Type B pancreatic cell (in vitro differentiated cells): ENCODE data around the gene CXXC4. TPM values are rescaled to one million over a fixed set of nuclear protein-coding genes. Genes with fewer than 3 reads are reported as not detected.

Experiments used
- DNase-seq: peaks from one replicate; pipeline ENCODE4 v3.0.0; 2021; ENCODE audit warnings: mixed read lengths; ENCODE audit not compliant: unreplicated experiment; ENCODE audit errors: extremely low spot score
- H3K27ac Mint-ChIP-seq: 2 replicates; pipeline ENCODE4 v1.8.0; 2021; ENCODE audit warnings: mild to moderate bottlenecking, mixed read lengths
- H3K27me3 Mint-ChIP-seq: 2 replicates; pipeline ENCODE4 v1.8.0; 2021; ENCODE audit warnings: mixed read lengths
- H3K36me3 Mint-ChIP-seq: 2 replicates; pipeline ENCODE4 v1.8.0; 2021; ENCODE audit warnings: mixed read lengths
- H3K4me1 Mint-ChIP-seq: one replicate; pipeline ENCODE4 v1.8.0; 2021; ENCODE audit warnings: mixed read lengths; ENCODE audit not compliant: unreplicated experiment
- H3K4me3 Mint-ChIP-seq: 2 replicates; pipeline ENCODE4 v1.8.0; 2021; ENCODE audit warnings: mild to moderate bottlenecking, mixed read lengths
- H3K9me3 Mint-ChIP-seq: 2 replicates; pipeline ENCODE4 v1.8.0; 2021; ENCODE audit warnings: mixed read lengths
- total RNA-seq: library from RNA; stranded (reverse); gene quantifications from 2 replicates; pipeline ENCODE4 v1.2.1, GENCODE V29; 2021; ENCODE audit warnings: low replicate concordance
- TF ChIP-seq, protein P1 (sequence below): fragments of 200-600 bp; sonication (generic); conservative IDR thresholded peaks from 2 replicates; pipeline ENCODE4 v1.5.0; 2021; ENCODE audit warnings: antibody characterized with exemption, mild to moderate bottlenecking

The CXXC4 gene
- total RNA-seq, 1 donor from 2014 or later = 4.2 TPM

- Mint-ChIP-seq H3K27ac (no peak overlapping the region), H3K9me3 (no peaks in the 10 kb centered on the region), H3K4me1 (peaks cover 57% of the 10 kb centered on the region), H3K4me3 (peak overlapping the region; percentile 93), H3K27me3 (peaks cover 7% of the 10 kb centered on the region), H3K36me3 (no peaks in the 10 kb centered on the region)
- no peak for DNase-seq
- TF ChIP-seq, protein P1, sequence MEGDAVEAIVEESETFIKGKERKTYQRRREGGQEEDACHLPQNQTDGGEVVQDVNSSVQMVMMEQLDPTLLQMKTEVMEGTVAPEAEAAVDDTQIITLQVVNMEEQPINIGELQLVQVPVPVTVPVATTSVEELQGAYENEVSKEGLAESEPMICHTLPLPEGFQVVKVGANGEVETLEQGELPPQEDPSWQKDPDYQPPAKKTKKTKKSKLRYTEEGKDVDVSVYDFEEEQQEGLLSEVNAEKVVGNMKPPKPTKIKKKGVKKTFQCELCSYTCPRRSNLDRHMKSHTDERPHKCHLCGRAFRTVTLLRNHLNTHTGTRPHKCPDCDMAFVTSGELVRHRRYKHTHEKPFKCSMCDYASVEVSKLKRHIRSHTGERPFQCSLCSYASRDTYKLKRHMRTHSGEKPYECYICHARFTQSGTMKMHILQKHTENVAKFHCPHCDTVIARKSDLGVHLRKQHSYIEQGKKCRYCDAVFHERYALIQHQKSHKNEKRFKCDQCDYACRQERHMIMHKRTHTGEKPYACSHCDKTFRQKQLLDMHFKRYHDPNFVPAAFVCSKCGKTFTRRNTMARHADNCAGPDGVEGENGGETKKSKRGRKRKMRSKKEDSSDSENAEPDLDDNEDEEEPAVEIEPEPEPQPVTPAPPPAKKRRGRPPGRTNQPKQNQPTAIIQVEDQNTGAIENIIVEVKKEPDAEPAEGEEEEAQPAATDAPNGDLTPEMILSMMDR = no peak
These were observed 5.0 kb downstream of the CXXC4 start for GRCh38 chr4:104489731-104490095.

GRCh38 chr4:104488151-104488550 is 6.5 kb downstream of the CXXC4 start:
- TF ChIP-seq, protein P1 = no peak
- Mint-ChIP-seq H3K4me3 (no peak overlapping the region), H3K36me3 (no peaks in the 10 kb centered on the region), H3K4me1 (peaks cover 49% of the 10 kb centered on the region), H3K27me3 (peaks cover 7% of the 10 kb centered on the region), H3K27ac (no peak overlapping the region), H3K9me3 (no peaks in the 10 kb centered on the region)
- DNase-seq = no peak

- TF ChIP-seq, protein P1 = no peak
- peak overlapping the region; percentile 63 for H3K27ac Mint-ChIP-seq
- H3K36me3 Mint-ChIP-seq = no peaks in the 10 kb centered on the region
- H3K4me3 Mint-ChIP-seq = peak overlapping the region; percentile 73
- no peak for DNase-seq
- H3K9me3 Mint-ChIP-seq = no peaks in the 10 kb centered on the region
- H3K27me3 Mint-ChIP-seq = peaks cover 7% of the 10 kb centered on the region
- H3K4me1 Mint-ChIP-seq = peaks cover 39% of the 10 kb centered on the region
These were observed 7.8 kb downstream of the CXXC4 start for GRCh38 chr4:104486716-104487504.

DNA sequence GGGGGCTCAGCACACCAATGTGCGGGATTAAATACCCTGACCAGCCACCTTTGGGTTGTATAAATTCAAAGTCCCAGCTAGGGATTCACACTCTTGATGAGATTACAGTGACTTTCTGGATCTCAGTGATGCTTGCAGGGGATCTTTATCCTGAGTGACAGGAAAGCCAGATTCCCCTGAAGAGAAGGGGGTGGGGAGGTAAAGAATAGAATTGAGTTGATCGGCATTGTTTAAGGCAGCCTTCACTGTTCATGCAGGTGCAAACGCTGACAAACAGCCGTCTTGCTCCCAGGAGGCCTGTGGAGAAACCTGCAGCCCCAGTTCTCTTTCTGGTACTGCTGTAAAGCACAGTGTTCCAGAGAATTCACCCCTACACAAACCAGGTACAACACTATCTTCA is 19.0 kb downstream of the CXXC4 start:
- Mint-ChIP-seq H3K27ac (no peak overlapping the region), H3K36me3 (no peaks in the 10 kb centered on the region), H3K4me1 (peaks cover 3% of the 10 kb centered on the region), H3K9me3 (peaks cover 2% of the 10 kb centered on the region), H3K27me3 (no peaks in the 10 kb centered on the region), H3K4me3 (no peak overlapping the region)
- no peak for DNase-seq
- TF ChIP-seq, protein P1 = no peak

- Mint-ChIP-seq H3K36me3 (no peaks in the 10 kb centered on the region), H3K27me3 (no peaks in the 10 kb centered on the region), H3K4me1 (peaks cover 4% of the 10 kb centered on the region), H3K27ac (no peak overlapping the region), H3K9me3 (peaks cover 4% of the 10 kb centered on the region), H3K4me3 (no peak overlapping the region)
- TF ChIP-seq, protein P1 = no peak
- no peak for DNase-seq
These were observed 21.9 kb downstream of the CXXC4 start for GRCh38 chr4:104472766-104473165.
